ENCODE measurements around the gene AEN. TPM values are rescaled to one million over a fixed set of nuclear protein-coding genes. Genes with fewer than 3 reads are reported as not detected.
A peak's percentile ranks its signal among the peaks of the same experiment; 100 is the strongest.

Gene AEN
- polyA plus RNA-seq, 2 of the 4 experiments (the other 2 are of a cell fraction) = 57.2 to 74.9 TPM

- TF ChIP-seq, protein P1, sequence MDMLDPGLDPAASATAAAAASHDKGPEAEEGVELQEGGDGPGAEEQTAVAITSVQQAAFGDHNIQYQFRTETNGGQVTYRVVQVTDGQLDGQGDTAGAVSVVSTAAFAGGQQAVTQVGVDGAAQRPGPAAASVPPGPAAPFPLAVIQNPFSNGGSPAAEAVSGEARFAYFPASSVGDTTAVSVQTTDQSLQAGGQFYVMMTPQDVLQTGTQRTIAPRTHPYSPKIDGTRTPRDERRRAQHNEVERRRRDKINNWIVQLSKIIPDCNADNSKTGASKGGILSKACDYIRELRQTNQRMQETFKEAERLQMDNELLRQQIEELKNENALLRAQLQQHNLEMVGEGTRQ (IDR thresholded peaks at IDR 0.05) = no peak
- TF ChIP-seq RARB (CRISPR knock-in tag; IDR thresholded peaks at IDR 0.05) (no peak), SMC3 (IDR thresholded peaks at IDR 0.05) (peak; percentile 94), PHF8 (IDR thresholded peaks at IDR 0.05; ENCODE audit: borderline replicate concordance, low read depth) (no peak), HOXB13 (CRISPR knock-in tag; IDR thresholded peaks at IDR 0.05; ENCODE audit: low read depth) (no peak), HDAC2 (IDR thresholded peaks at IDR 0.05) (no peak), MAFK (IDR thresholded peaks at IDR 0.05; ENCODE audit: partially characterized antibody) (no peak), GATA3 (IDR thresholded peaks at IDR 0.05; ENCODE audit: borderline replicate concordance) (no peak), FOSB (CRISPR knock-in tag; IDR thresholded peaks at IDR 0.05) (no peak), KDM5A (IDR thresholded peaks at IDR 0.05) (no peak), NR3C1 (IDR thresholded peaks at IDR 0.05) (no peak), HES2 (IDR thresholded peaks at IDR 0.05) (no peak)
- TF ChIP-seq, protein P2, sequence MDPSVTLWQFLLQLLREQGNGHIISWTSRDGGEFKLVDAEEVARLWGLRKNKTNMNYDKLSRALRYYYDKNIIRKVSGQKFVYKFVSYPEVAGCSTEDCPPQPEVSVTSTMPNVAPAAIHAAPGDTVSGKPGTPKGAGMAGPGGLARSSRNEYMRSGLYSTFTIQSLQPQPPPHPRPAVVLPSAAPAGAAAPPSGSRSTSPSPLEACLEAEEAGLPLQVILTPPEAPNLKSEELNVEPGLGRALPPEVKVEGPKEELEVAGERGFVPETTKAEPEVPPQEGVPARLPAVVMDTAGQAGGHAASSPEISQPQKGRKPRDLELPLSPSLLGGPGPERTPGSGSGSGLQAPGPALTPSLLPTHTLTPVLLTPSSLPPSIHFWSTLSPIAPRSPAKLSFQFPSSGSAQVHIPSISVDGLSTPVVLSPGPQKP (IDR thresholded peaks at IDR 0.05; ENCODE audit: low read depth, low read length) = no peak
- TF ChIP-seq, protein P3, sequence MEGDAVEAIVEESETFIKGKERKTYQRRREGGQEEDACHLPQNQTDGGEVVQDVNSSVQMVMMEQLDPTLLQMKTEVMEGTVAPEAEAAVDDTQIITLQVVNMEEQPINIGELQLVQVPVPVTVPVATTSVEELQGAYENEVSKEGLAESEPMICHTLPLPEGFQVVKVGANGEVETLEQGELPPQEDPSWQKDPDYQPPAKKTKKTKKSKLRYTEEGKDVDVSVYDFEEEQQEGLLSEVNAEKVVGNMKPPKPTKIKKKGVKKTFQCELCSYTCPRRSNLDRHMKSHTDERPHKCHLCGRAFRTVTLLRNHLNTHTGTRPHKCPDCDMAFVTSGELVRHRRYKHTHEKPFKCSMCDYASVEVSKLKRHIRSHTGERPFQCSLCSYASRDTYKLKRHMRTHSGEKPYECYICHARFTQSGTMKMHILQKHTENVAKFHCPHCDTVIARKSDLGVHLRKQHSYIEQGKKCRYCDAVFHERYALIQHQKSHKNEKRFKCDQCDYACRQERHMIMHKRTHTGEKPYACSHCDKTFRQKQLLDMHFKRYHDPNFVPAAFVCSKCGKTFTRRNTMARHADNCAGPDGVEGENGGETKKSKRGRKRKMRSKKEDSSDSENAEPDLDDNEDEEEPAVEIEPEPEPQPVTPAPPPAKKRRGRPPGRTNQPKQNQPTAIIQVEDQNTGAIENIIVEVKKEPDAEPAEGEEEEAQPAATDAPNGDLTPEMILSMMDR (IDR thresholded peaks at IDR 0.05) = peak; percentile 93
Observed at GRCh38 chr15:88657326-88658069, 36.4 kb downstream of the AEN start (continued).

GRCh38 chr15:88658070-88658965, 37.2 kb downstream of the AEN start:
- ATAC-seq = peak in 1 of 2 experiments; percentile 11; a peak in 3 of 6 replicates

More at GRCh38 chr15:88658070-88658965, 37.2 kb downstream of the AEN start:
- ChIA-PET CTCF (interaction anchor here (0.6 to 10.1 kb wide), 46 partner anchors 10 to 1792 kb away, joined by 3 to 297 read pairs (median 5); partner anchors contain the start of gene HAPLN3), POLR2A (interaction anchor here (1.0 to 1.3 kb wide), 2 partner anchors 142 to 236 kb away, joined by 3 read pairs; no protein-coding TSS in a partner anchor)
- no peaks in the 10 kb centered on the region for H3K9me3 ChIP-seq
- 68% methylated on average over 11 of the region's 13 CpGs for WGBS (ENCODE audit: missing lambda C conversion rate)
- H3K27ac ChIP-seq = no peak overlapping the region
- no peak for TF ChIP-seq ZFP36 (IDR thresholded peaks at IDR 0.05; ENCODE audit: borderline replicate concordance, partially characterized antibody)
- TF ChIP-seq POLR2AphosphoS2 (conservative IDR thresholded peaks at IDR 0.05; ENCODE audit: low read length) = no peak
- no peak for TF ChIP-seq CEBPB (IDR thresholded peaks at IDR 0.05)
- TF ChIP-seq JUN (IDR thresholded peaks at IDR 0.05) = no peak
- TF ChIP-seq HEYL (CRISPR knock-in tag; IDR thresholded peaks at IDR 0.05) = no peak
- no peak for TF ChIP-seq HDAC2 (IDR thresholded peaks at IDR 0.05)
- no peak for TF ChIP-seq JUNB (IDR thresholded peaks at IDR 0.05)
- TF ChIP-seq TP53 (CRISPR knock-in tag; IDR thresholded peaks at IDR 0.05) = no peak
- no peak for TF ChIP-seq EP300 (IDR thresholded peaks at IDR 0.05)
- TF ChIP-seq HOXB5 (CRISPR knock-in tag; IDR thresholded peaks at IDR 0.05) = no peak
- H3K4me1 ChIP-seq = no peaks in the 10 kb centered on the region
- no peak overlapping the region for H3K4me2 ChIP-seq
- no peak for FAIRE-seq
- DNase-seq (ENCODE audit: low read depth in 1 of 2, low spot score in 1 of 2) = no peak
- no peak overlapping the region for H3K4me3 ChIP-seq
